ENCODE results near the gene CPZ. TPM values are rescaled to one million over a fixed set of nuclear protein-coding genes. Genes with fewer than 3 reads are reported as not detected.

The CPZ gene
- polyA plus RNA-seq, 1 donor (not counting 4 experiments of a cell fraction or from before 2014, with no cell fraction given), result not detected

GRCh38 chr4:8582941-8583654 lies 9.5 kb upstream of the CPZ start:
- no peaks in the 10 kb centered on the region for H3K79me2 ChIP-seq (ENCODE audit: control insufficient read depth, insufficient read depth, low read length)
- no peak for DNase-seq (ENCODE audit: low read depth, low spot score)

GRCh38 chr4:8583655-8584025 lies 8.9 kb upstream of the CPZ start:
- Histone ChIP-seq H3K27me3 (ENCODE audit: control insufficient read depth, extremely low read depth, insufficient read depth, low read length) (peaks cover 11% of the 10 kb centered on the region), H4K20me1 (ENCODE audit: control insufficient read depth, extremely low read depth, insufficient read depth, low read length) (no peaks in the 10 kb centered on the region), H3K4me3 (ENCODE audit: control insufficient read depth in 2 of 3, extremely low read depth in 1 of 3, insufficient read depth in 2 of 3, low read depth in 1 of 3, low read length in 3 of 3) (no peak overlapping the region), H3K27ac (ENCODE audit: control insufficient read depth, insufficient read depth, low read length) (no peak overlapping the region), H3K9ac (ENCODE audit: control insufficient read depth, extremely low read depth, insufficient read depth, low read length) (no peak overlapping the region), H3K79me2 (ENCODE audit: control insufficient read depth, insufficient read depth, low read length) (no peaks in the 10 kb centered on the region), H3K4me1 (ENCODE audit: control insufficient read depth, extremely low read depth, insufficient read depth, low read length) (no peaks in the 10 kb centered on the region), H3K4me2 (ENCODE audit: control insufficient read depth, extremely low read depth, insufficient read depth, low read depth, low read length) (no peak overlapping the region), H3K9me3 (ENCODE audit: control insufficient read depth, low read depth, low read length) (no peaks in the 10 kb centered on the region), H3K9me1 (ENCODE audit: control insufficient read depth, extremely low read depth, insufficient read depth, low read length) (no peaks in the 10 kb centered on the region), H2AFZ (ENCODE audit: control insufficient read depth, low read length) (no peak overlapping the region), H3K36me3 (ENCODE audit: control insufficient read depth in 2 of 2, extremely low read depth in 1 of 2, insufficient read depth in 2 of 2, low read length in 2 of 2) (no peaks in the 10 kb centered on the region)
- dilution Hi-C loops (cut with MboI; ENCODE audit: extremely low pct_ligation_motif_present, low sequenced_read_pairs), result no loop called here
- no peak for DNase-seq (ENCODE audit: low read depth, low spot score)
- TF ChIP-seq EZH2 (IDR thresholded peaks at IDR 0.05; ENCODE audit: low read length) (no peak), CTCF (optimal IDR thresholded peaks at IDR 0.05 in 1 of 3, IDR thresholded peaks at IDR 0.05 in 1 of 3, conservative IDR thresholded peaks at IDR 0.05 in 1 of 3; ENCODE audit: extremely low read depth in 1 of 3, insufficient read depth in 2 of 3, low read length in 3 of 3) (no peak)
- no peak for FAIRE-seq

More at GRCh38 chr4:8582941-8583654, 9.5 kb upstream of the CPZ start:
- no peak for FAIRE-seq
- TF ChIP-seq CTCF (optimal IDR thresholded peaks at IDR 0.05 in 1 of 3, IDR thresholded peaks at IDR 0.05 in 1 of 3, conservative IDR thresholded peaks at IDR 0.05 in 1 of 3; ENCODE audit: extremely low read depth in 1 of 3, insufficient read depth in 2 of 3, low read length in 3 of 3) (no peak), EZH2 (IDR thresholded peaks at IDR 0.05; ENCODE audit: low read length) (no peak)
- Histone ChIP-seq H3K27ac (ENCODE audit: control insufficient read depth, insufficient read depth, low read length) (no peak overlapping the region), H3K4me1 (ENCODE audit: control insufficient read depth, extremely low read depth, insufficient read depth, low read length) (no peaks in the 10 kb centered on the region), H3K9me1 (ENCODE audit: control insufficient read depth, extremely low read depth, insufficient read depth, low read length) (no peaks in the 10 kb centered on the region), H4K20me1 (ENCODE audit: control insufficient read depth, extremely low read depth, insufficient read depth, low read length) (no peaks in the 10 kb centered on the region), H3K9me3 (ENCODE audit: control insufficient read depth, low read depth, low read length) (no peaks in the 10 kb centered on the region), H3K9ac (ENCODE audit: control insufficient read depth, extremely low read depth, insufficient read depth, low read length) (no peak overlapping the region), H3K36me3 (ENCODE audit: control insufficient read depth in 2 of 2, extremely low read depth in 1 of 2, insufficient read depth in 2 of 2, low read length in 2 of 2) (no peaks in the 10 kb centered on the region), H3K4me3 (ENCODE audit: control insufficient read depth in 2 of 3, extremely low read depth in 1 of 3, insufficient read depth in 2 of 3, low read depth in 1 of 3, low read length in 3 of 3) (no peak overlapping the region), H2AFZ (ENCODE audit: control insufficient read depth, low read length) (no peak overlapping the region), H3K27me3 (ENCODE audit: control insufficient read depth, extremely low read depth, insufficient read depth, low read length) (peaks cover 11% of the 10 kb centered on the region), H3K4me2 (ENCODE audit: control insufficient read depth, extremely low read depth, insufficient read depth, low read depth, low read length) (no peak overlapping the region)
- dilution Hi-C loops (cut with MboI; ENCODE audit: extremely low pct_ligation_motif_present, low sequenced_read_pairs), result no loop called here
